ENCODE data around the gene SLC16A6.
"Not testable (repeated sequence)": the region's sequence is repeated elsewhere in the genome, so short reads cannot be mapped to it uniquely, and the experiment has no call there.

SLC16A6 gene

DNA sequence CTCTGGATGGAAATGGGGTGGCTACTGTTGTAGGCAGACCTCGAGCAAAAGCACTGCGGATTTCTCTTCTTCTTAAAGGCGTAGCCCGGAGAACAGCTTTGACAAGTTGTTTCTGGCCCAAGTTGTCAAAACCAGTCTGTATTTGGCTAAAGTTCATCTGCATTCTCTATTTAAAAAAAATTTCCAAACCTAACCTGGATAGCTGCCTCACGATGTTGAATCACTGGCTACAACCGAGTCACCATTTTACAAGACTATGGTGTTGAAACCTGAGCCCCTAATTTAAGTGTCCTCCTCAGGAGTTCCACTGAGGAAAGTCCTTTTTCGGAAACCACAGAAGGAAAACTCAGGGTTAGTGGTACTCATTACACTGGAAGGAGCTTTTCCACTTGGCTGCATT lies 1.5 kb downstream of the SLC16A6 start:
- DNase-seq: no peak

DNA sequence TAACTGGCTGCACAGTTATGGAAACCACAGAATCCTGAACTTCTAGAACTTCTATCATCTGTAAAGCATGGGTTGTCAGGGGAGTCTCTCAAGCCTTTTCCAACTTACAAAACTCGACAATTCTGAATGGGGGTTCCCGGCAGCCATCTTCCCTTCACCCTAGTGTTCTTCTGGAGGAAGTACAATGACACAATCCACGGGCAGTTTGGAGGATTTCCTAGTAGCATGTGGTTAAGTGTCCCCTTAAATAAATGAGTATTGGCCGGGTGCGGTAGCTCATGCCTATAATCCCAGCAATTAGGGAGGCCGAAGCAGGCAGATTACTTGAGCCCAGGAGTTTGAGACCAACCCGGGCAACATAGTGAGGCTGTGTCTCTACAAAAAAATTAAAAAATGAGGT lies 2.1 kb downstream of the SLC16A6 start:
- no peak for DNase-seq

DNA sequence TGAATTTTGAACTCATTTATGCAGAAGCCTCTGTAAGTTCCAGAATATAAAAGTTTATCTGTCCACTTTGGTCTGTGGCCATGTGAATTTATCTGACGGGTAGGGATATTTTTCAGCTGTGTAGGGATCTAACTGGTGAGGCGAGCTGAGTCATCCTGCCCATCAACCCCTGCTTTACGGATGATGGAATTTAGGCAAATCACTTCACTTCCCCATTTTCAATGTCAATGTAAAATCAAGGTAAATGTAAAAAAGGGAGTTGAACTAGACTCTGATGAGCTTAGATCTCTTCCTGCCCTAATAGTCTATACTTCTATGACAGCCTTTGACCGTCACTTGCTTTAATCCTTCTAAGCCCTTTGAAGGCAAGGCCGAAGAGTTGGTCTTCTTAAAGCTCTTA lies 2.6 kb downstream of the SLC16A6 start:
- DNase-seq: no peak

DNA sequence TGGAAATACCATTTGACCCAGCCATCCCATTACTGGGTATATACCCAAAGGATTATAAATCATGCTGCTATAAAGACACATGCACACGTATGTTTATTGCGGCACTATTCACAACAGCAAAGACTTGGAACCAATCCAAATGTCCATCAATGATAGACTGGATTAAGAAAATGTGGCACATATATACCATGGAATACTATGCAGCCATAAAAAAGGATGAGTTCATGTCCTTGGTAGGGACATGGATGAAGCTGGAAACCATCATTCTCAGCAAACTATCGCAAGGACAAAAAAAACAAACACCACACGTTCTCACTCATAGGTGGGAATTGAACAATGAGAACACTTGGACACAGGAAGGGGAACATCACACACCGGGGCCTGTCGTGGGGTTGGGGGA lies 9.0 kb downstream of the SLC16A6 start:
- DNase-seq: not testable (repeated sequence)

DNA sequence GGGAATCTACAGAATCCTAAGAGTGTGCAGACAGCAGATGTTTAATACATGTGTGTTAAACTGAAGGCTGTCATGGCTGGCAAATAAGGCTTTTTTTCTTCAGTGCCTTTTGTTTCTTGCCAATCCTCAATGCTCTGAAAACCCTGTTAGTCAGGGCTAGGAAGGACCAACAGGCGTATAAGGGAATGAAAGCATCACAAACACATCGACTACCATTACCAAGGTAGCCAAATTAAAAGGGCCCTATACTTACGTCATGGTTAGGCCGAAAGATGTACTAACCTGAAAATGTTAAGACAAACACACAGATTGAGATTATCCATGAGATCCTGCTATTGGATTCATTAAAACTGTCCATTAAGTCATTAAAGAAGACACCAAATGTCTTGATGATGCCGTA lies 13.1 kb downstream of the SLC16A6 start:
- DNase-seq: no peak

DNA sequence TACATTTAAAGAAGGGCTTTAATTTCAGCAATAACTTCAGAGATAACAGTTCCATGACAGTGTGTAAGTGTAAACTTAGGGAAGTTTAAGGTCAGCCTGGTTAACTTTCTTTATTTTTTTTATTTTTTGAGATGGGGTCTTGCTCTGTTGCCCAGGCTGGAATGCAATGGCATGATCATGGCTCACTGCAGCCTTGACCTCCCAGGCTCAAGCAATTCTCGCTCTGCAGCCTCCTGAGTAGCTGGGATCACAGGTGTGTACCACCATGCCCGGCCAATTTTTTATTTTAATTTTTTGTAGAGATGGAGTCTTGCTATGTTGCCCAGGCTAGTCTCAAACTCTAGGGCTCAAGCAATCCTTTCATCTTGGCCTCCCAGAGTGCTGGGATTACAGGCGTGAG lies 14.6 kb downstream of the SLC16A6 start:
- DNase-seq: not testable (repeated sequence)

DNA sequence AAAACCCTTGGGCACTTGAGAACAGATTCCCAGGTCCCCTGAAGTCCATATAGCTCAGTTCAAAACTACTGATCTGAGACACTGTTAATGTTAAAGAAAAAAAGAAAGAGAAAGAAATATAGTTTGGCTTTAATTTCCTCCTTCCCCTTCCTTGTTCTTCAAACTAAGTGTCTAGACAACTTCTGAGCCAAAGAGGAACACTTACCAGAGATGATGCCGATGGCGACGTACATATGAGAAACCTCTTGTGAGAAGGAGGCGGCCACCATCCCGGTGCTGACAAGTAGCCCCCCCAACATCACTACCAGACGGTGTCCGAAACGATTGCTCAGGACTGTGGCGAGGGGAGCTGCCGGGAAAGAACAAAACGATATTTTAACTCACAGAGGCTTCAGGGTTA lies 17.2 kb downstream of the SLC16A6 start:
- no peak for DNase-seq

DNA sequence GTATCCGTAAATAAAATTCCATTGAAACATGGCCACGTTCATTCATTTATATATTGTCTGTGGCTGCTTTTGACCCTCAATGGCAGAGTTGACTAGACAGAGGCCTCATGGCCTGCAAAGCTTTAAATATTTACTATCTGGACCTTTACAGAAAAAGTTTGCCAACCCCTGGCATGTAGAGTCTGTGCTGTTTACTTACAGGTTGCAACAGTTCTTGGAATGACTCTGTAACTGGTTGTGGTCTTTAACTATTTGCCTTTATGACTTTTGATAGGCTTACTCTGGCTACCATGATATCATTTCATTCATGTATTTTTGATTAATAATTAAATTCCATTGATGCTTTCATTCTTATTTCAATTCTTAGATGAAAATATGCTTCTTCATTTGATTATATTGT lies 25.1 kb downstream of the SLC16A6 start:
- DNase-seq: not testable (repeated sequence)

DNA sequence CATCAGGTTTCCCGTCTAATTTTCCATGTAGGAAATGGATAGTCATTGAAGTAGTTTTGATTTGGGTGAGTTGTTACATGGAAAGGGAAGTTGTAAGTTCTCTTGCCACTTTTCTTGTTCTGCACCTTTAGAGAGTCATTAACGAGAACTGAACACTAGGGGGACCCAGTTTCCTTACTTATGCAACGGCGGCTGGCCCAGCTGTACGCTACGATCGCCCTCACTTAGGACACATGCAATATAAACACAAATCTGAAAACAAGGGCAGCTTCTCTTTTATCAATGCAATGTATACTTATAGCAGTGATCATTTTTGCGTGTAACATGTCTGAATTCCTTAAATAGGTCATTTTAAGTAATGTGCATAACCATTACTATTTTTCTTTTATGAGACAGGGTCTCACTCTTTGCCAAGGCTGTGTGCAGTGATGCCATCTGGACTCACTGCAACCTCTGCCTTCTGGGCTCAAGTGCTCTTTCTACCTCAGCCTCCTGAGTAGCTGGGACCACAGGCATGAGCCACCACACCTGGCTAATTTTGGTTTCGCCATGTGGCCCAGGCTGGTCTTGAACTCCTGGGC lies 27.7 kb downstream of the SLC16A6 start:
- DNase-seq: peak; percentile 46

DNA sequence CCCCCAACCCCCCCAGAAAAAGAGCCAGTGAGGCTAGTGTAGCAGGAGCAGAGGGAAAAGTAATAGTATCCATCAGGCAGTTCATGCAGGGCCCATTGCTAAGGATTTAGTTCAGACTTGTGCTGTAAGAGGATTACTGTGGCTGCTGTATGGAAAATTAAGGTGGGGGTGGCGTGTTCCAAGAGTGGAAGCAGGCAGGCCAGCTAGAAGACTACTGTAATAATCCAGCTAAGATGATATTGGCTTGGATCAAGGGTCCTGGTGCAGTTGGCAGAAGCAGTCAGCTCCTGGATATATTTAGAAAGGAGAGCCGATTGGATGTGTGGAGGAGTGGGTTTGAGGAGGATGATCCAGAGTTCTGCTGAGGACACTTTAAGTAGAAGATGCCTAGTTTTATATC lies 28.5 kb downstream of the SLC16A6 start:
- not testable (repeated sequence) for DNase-seq

DNA sequence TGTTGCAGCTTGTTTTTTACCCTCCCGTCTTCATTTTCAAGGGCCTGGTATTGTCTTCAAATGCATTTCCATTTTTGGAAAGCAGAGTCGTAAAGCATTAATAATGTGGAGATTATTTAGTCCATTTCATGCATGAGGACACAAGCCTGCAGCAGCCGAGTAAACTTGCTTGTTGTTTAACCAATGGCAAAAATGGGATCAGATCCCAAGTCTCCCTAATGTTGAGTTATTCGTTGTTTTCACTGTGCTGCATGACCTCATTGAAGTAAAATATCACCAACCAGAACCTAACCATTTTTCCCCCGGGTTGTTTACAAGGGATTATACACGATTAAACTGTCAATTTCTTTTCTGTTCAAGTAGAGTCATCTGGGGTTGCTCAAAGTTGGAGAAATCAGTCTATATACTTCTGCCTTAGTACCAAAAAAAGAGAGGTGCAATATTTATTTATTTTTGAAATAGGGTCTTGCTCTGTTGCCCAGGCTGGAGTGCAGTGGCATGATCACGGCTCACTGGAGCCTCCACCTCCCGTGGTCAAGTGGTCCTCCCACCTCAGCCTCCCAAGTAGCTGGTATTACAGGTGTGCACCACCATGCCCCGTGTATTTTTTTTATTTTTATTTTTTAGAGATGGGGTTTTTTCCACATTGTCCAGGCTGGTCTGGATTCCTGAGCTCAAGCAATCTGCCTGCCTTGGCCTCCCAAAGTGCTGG lies 30.7 kb downstream of the SLC16A6 start:
- DNase-seq: no peak

DNA sequence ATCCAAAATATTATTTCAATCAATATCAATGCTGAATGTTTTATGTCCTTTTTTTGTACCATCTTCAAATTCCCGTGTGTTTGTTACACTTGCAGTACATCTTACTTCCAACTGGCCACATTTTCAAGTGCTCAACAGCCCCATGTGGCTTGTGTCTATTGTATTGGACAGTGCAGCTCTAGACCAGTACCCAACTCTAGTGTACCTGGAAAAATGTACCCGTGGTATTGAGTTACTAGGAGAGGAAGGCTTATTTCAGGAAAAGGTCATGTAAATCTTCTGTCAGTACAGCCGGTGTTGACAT lies 31.3 kb downstream of the SLC16A6 start:
- not testable (repeated sequence) for DNase-seq

DNA sequence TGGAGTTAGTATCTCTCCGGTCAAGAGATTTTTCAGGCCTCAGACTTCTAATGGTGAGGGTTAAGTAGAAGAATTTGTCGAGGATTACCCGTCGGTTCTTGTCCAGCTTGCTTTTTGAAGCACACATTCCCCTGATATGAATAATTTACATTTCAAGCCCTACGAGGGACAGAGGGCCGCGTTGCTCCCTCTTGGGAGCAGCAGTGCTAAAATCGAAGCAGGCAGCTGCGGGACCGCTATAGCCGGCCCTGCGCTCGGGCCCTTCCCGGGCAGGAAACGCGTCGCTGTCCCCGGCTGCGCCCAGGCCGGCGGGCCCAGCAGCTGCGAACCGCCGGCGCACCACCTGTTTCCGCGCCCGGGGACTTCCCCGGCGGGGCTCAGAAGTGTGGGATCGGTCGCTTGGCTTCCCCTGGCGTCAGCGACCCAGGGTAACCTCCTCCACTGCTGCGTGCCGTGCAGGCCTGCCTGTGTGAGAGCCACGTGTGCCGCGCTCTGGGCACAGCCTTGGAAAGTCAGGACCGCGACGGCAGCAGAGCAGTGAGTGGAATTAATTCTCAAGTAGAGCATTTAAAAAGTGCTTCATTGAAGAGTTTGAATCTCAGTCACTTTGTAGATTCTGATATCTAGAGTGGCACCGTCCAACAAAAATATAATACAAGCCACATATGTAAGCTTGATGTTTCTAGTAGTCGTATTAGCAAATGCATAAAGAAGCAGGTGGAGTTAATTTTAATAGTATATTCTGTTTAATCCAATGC lies 31.9 kb downstream of the SLC16A6 start:
- peak; percentile 71 for DNase-seq

DNA sequence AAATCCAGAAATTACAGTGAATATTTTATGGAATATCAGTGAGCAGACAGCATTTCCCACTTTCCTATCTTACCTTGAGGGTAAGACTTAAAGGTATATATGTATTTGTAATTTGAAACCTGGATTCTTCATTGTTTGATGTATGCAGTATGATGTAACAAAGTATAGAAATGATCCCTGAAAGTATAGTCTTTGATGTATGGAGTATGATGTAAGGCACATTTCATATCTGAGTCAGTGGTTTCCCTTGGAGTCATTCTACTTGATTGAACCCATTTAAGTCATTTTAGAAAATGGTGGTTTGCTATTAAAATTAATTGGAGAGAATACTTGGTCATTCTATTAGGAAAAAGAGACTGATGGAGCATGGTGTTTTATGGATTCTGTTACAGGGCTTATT lies 33.0 kb downstream of the SLC16A6 start:
- no peak for DNase-seq

DNA sequence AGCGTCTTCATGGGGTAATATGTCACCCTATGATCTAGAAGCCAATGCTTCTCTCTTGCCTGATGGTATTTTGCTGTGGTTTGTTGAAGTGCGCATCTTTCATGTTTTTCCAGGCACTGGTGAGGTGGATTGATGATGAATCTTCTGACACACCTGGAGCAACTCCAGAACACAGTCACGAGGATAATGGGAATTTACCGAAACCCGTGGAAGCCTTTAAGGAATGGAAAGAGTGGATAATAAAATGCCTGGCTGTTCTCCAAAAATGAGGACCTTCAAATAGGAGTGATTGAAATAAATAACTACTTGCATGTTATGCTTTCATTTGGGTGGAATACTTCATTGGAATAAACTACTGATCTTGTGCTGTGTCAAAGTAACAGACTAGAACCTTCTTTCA lies 34.2 kb downstream of the SLC16A6 start:
- not testable (repeated sequence) for DNase-seq

DNA sequence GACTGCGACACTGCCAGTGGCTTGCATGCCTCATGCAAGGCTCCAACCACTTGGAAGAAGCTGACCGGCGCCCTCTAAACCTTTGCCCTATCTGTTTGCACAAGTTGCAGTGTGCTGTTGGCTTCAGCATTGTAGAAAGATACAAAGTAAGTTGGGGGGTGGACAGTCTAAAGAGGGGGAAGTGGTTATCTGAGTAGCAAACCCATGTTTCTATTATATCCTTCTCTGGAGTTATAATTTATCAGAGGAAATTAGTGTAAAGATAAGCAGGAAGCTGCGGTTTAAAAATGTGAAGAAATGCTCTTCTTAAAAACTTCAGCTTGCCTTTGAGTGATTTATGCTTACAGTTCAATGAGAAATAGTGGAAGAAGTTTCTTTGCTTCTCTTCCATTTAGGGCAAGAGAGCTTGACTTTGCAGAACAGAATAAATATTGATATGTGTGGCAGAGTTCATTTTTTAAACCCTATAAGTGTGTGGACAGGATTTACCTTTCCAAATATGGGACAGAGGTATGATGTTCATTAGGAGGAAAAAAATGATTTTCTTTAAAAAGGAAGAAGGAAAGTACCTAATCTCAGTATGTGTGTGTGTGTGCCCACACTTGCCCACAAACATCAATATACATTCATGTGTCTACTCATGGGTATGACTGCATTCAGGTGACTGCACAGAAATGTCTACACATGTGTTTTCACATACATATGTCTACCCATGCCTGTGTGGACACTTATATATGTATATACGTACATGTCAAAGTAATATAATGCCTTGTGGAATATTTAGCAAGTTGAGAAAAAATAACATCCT lies 35.0 kb downstream of the SLC16A6 start:
- no peak for DNase-seq

DNA sequence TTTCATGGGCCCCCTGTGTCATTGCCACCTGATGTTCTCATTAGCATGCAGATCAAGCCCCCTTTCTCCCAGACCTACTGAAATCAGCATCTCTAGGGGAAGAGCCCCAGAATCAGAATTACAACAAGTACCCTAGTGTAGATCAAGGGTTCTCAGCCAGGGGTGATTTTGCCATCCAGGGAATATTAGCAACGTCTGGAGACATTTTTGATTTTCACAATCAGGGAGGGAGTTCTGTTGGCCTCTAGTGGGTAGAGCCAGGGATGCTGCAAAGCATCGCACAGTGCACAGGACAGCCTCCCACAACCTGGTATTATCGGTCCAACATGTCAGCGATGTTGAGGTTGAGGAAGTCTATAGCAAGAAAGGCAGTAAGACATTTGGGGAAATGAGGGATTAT lies 35.8 kb downstream of the SLC16A6 start:
- DNase-seq: no peak

DNA sequence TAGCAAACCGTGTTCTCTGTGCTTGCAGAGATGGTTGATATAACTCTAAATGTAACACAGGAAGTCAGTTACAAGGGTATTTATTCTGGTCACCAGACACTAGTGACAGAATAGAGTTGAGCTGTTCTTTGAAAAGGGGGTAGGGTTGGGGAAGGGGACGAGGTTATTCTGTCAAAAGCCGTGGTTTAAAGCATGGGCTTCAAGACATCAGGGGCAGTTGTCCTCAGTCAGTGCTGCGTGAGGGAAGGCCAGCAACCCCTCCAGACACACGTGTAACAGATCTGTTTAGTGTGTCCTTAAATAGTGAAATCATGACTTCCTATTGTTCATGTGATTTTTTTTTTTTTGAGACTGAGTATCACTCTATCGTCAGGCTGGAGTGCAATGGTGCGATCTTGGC lies 37.5 kb downstream of the SLC16A6 start:
- not testable (repeated sequence) for DNase-seq

DNA sequence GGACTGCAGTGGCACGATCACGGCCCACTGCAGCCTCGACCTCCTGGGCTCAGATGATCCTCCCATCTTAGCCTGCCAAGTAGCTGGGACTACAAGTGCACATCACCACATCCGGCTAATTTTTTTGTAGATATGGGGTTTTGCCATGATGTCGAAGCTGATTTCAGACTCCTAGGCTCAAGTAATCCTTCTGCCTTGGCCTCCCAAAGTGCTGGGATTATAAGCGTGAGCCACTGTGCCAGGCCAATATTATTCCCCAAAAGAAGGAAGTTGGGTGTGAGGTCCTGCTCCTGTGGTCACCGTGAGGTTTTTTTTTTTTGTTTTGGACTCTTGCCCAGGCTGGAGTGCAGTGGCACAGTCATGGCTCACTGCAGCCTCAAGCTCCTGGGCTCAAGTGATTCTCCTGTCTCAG lies 41.6 kb downstream of the SLC16A6 start:
- DNase-seq: peak; percentile 14

DNA sequence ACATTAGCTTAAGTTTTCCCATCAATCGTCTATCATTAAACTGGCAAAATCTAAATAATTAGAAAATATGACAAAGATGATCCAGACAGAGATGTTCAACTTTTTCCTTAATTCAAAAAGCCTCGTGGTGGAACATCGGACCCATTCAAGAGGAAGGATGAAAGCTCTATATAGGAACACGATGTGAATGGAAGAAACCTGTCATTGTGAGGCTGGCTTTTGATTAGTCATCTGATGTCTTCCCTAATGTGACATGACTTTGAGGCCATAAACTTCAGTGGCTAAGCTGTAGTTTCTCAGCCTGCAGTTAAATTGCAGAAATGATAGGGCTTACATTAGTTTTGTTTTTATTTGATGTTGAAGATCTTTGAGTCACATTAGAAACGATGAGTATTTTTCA lies 42.0 kb downstream of the SLC16A6 start:
- no peak for DNase-seq

DNA sequence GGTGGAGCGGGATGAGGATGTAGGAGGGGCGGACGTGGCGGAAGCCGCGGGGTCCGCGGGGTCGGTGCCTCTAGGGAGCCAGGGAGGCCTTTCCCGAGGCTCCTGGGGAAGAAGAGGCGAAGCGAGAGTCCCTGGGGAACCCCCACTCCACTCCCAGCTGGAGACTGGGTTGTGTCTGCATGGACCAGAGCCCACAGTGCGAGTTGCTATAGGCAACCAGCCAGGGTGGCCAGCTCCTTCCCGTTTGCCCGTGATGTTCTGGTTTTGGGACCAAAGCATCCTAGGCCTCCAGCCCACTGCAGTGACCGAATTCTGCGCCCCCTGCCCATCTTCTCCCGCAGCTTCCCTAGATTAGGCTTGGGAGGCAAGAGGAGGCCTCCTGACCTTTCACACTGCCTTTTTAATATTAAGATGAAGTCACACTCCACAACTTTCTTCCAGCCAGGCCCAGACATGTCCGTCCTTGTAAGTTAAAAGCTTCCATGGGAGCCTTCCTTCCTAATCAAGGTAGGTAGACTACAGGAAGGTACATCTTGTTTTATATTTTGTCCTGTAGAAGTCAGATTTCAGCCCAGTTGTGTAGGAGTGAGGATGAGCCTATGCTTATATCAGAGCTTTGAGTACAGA lies 42.6 kb downstream of the SLC16A6 start:
- no peak for DNase-seq

DNA sequence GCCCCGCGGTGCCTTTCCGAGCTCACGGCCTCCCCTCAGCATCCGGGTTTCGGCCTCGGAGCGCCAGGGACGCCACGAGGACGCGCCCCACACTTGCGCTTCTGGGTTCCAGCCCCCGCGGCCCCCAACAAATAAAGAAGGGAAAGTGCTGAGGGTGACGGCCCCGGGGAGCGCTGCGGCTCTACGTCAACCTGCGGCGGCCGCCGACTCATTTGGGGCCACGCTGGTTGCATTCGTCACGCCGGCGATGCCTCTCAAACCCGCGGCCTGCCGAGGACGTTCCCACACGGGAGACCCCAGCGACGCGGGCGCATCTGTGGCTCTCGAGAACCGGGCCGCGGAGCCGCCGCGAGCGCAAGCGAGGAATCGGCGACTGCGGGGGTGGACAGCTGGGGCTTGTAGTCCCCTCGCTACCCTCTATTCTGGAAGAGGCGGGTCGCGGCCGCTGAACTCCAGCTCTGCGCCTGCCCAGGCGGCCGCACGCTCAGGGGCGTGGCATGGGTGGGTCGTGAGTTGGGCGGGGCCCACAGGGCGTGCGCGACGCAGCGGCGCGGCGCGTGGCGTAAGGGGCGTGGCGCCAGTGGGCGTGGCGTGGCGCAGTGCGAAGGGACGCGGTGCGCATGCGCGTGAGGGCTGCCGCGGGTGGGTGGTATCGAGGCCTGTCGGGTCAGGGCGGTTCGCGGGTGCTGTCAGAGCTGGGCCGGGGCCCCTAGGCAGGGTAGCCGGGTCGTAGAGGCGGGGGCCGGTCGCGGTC lies 43.3 kb downstream of the SLC16A6 start, which contains the start of gene AMZ2:
Gene AMZ2 (plus strand): TSS at position 599 of the 754 bp plus-strand sequence. CDS start 2,145 bp downstream, outside the sequence.
- peak; percentile 95 for DNase-seq
